ENCODE measurements around the gene MESP1.
"Not testable (repeated sequence)": the region's sequence is repeated elsewhere in the genome, so short reads cannot be mapped to it uniquely, and the experiment has no call there.

Gene MESP1, protein sequence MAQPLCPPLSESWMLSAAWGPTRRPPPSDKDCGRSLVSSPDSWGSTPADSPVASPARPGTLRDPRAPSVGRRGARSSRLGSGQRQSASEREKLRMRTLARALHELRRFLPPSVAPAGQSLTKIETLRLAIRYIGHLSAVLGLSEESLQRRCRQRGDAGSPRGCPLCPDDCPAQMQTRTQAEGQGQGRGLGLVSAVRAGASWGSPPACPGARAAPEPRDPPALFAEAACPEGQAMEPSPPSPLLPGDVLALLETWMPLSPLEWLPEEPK

DNA sequence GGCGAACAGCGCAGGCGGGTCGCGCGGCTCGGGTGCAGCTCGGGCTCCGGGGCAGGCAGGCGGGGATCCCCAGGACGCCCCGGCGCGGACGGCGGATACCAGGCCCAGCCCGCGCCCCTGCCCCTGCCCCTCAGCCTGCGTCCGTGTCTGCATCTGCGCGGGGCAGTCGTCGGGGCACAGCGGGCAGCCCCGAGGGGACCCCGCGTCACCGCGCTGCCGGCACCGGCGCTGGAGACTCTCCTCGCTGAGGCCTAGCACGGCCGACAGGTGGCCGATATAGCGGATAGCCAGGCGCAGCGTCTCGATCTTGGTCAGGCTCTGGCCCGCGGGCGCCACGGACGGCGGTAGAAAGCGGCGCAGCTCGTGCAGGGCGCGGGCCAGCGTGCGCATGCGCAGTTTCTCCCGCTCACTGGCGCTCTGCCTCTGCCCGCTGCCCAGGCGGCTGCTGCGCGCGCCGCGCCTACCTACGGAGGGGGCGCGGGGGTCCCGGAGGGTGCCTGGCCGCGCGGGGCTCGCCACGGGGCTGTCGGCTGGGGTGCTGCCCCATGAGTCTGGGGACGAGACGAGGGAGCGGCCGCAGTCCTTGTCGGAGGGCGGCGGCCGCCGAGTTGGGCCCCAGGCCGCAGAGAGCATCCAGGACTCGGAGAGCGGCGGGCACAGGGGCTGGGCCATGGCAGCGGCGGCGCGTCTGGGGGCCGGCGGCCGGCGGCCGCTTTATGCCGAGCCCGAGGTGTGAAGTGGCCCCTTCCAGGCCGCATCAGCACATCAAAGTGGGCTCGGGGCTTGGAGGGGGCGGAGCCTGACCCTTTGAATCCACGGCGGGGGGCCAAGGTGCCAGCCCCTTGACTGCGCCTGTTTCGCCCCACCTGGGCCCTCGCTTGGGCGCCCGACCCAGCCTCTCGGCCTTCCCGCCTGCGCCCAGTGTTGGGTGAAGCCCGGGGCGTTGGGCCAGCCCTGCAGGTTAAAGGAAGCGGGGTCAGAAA, at the start of gene MESP1:
Gene MESP1, minus strand, starts transcription at position 690 of the 983 bp plus-strand sequence. Its CDS starts 18 bp downstream, at position 672.
- DNase-seq, result peak; percentile 94

DNA sequence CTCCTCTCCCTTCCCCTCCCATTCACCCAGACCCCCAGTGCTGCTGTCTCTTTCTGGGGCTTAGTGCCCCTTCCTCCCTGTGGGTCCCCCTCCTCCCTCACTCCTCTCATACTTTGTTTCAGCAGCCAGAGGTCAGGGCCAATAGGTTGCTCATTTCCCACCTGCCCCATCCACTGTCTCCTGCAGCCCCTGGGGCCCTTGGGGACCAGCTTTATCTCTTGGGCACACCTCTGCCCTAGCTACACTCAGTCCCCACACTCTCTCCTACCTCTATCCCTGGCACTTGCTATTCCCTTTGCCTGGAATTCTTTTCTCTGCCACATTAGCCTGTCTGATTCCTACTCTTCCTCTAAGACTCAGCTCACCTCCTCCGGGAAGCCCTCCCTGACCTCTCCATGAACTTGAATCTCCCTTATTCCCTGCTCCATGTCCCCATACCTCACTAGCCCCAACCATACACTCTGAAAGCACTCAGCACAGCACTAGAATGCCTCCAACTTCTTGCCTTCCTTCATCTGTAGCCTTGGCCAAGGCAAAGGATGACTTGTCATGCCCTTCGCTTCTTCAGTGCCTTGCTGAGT, 49.0 kb upstream of the MESP1 start:
- DNase-seq, result no peak

- DNase-seq, result no peak
Measured at GRCh38 chr15:89799011-89799911, 48.2 kb upstream of the MESP1 start.

DNA sequence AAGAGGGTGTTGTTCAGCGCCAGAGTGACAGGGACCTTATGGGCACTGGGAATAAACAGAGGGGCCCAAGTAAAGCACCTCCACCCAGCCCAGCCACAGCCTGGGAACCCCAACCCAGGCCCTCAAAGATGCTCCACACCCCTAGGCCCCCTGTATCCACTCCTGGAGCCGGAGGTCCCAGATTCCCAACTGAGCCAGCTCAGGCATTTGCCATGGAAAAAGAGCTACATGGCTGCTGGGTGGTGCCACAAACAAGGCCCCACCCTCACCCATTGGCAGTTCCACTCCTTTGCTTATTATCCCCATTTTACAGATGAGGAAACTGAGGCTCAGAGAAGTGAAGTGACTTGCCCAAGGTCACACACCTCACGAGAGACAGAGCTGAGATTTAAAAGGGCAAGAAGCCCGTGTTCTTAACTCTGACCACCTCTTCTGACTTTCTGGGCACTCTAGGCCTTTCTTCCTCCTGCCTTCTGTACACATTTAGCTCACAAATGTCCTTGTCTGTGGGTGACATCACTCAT, 46.7 kb upstream of the MESP1 start:
- no peak for DNase-seq

DNA sequence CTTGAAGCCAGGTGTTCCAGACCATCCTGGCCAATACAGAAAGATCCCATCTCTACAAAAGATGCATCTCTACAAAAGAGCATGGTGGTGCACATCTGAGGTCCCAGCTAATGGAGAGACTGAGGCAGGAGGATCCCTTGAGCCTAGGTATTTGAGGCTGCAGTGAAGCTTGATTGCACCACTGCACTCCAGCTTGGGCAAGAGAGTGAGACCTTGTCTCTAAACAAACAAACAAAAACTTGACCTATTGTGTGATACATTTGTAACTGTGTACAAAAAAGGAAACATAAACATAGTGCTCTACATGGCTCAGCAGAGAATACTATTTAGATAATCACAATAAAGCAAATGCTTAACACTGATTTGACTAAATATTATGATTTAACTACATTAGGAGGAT, 44.9 kb upstream of the MESP1 start:
- no peak for DNase-seq

DNA sequence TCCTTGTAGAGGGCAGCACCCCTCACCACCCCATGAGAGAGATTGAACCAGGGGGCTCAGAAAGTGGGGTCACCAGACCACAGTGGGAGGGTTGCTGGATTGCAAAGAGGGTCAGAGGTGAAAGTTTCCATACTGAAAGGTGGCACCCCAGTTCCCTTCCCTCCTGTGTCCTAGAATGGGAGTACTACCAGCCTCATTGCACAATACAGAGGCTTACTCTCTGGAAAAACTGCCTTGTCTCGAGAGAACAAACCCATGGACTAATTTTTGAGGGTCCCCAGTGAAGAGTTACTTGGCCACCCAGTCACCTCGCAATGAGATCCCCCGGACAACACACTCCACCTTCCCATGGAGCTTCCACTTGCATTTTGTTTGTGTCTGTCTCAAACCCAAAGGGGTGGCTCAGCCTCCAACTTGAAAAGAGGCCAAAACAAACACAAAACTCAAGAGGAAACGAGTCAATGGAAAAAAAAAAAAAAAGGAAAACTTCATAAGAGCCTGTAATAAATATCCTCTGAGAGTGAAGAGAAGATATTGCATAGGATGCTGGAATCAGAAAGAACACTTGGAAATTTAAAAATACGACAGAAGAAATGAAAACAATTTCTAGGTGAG, 43.7 kb upstream of the MESP1 start:
- DNase-seq, result peak; percentile 47

DNA sequence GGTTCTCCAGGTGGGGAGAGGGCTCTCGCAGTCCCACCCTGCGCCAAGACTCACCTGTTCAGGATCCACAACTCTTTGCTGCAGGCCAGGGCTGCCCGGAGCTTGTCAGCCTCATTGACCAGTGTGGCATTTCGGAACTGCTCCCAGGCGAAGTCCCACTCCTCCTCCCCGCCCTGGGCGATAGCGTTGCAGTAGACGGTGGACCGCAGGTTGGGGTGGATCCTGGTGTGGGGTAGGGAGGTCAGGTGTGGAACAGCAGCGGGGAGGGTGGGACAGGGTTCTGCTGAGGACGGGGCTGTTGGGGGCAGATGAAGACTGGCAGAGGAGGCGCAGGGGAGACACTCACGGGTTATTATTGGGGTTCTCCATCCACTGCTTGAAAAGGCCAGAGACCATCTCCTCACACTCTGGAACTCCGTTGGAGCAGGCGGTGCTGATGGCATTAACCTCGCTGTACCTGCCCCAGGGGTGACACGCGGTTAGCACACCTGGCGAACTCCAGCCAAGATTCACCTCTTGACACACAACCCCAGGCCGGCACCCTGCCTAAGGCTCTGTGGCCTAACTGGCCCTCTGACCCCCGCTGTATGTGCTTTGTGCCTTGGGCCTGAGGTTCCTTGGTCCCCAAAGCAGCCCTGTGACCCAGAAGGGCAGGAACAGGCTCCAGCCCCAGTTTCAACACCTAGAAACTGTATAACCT, 41.2 kb upstream of the MESP1 start:
- no peak for DNase-seq

DNA sequence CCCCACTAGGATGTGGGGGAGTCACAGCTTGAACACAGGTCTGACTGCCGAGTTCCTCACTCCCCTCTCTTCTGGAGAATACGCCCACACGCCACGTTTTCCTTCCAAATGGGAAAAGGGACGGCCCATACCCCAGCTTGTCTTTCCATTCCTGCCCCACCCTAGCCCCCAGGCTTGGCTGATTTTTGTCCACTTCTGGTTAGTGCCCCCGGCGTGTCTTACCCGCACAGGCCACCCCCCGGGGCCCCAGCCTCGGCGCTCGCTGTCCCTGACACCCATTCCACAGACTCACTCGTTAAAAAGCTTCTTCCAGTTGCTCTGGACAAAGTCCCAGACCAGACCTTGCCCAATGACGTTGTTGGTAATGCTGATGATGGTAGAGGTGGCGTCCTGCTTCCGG, 39.6 kb upstream of the MESP1 start:
- DNase-seq, result no peak

DNA sequence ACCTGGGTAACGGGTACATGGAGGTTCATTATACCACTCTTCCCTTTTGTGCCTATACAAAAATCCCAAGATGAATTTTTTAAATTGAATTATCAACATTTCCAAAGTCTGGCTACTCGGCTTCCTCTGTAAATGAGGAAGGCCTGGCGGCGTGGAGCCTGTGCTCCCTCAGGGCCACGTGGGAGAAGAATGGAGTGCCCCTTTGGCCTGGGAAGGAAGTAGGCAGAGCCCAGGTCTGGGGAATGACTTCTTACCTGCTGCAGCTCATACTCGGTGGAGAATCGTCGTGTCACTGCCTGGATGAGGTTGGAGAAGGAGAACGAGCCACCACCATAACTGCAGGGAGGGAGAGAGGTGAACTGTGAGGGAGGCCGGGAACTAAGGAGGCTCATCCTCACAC, 39.2 kb upstream of the MESP1 start:
- no peak for DNase-seq

- DNase-seq, result not testable (repeated sequence)
Measured at GRCh38 chr15:89788585-89788984, 37.5 kb upstream of the MESP1 start.

GRCh38 chr15:89787944-89788343, 36.9 kb upstream of the MESP1 start:
- no peak for DNase-seq

DNA sequence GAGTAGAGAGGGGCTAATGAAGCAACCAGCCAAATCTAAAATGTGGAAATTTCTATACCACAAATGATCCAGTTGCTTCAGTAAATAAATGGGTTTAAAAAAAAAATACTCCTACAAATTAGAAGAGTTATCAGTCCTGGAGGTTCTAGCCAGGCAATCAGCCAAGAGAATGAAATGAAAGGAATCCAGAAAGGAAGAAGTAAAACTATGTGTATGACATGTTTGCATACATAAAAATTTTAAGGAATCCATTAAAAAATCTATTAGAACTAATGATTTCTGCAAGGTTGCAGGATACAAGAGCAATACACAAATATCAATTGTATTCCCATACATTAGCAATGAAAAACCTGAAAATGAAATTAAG, 34.7 kb upstream of the MESP1 start:
- peak; percentile 56 for DNase-seq

GRCh38 chr15:89785064-89785773, 34.2 kb upstream of the MESP1 start:
- no peak for DNase-seq

- no peak for DNase-seq
Measured at GRCh38 chr15:89784686-89784960, 33.6 kb upstream of the MESP1 start.

DNA sequence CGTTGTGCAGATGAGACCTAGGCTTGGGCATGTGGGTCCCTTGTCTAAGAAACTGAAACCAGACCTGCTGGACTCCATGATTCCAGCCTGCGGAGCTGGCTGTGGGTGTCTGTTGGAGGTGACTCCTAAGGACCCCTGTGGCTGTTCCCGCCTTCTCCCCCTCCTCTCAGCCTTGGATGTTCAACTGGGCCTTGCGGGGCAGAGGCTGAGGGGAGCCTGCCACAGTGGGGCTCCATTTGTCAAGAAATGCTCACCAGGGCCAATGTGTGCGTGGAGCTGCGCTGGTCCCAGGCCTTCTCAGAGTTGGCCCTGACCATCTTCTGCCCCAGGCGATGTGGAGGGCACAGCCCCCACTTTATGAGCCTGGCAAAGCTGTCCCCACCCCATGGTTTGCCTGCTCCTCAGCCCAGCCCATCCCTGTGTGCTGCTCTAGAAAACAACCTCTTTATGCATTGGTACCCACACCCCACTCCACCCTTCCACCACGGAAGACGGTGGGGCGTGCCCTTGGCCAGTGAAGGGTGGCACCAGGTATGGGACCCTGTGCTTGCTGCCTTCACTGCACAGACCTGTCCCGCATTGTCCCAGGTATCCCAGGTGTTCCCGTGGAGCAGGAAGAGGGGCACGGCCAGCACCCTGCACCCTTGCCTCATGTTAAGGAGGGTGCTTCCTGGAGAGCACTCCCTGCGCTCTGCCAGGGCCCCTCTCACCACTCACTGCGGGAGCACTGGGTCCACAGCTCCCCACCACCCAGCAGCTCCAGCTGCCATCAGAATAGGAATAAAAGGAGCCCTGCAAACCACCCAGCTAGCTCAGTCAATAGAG, 33.0 kb upstream of the MESP1 start:
- no peak for DNase-seq

DNA sequence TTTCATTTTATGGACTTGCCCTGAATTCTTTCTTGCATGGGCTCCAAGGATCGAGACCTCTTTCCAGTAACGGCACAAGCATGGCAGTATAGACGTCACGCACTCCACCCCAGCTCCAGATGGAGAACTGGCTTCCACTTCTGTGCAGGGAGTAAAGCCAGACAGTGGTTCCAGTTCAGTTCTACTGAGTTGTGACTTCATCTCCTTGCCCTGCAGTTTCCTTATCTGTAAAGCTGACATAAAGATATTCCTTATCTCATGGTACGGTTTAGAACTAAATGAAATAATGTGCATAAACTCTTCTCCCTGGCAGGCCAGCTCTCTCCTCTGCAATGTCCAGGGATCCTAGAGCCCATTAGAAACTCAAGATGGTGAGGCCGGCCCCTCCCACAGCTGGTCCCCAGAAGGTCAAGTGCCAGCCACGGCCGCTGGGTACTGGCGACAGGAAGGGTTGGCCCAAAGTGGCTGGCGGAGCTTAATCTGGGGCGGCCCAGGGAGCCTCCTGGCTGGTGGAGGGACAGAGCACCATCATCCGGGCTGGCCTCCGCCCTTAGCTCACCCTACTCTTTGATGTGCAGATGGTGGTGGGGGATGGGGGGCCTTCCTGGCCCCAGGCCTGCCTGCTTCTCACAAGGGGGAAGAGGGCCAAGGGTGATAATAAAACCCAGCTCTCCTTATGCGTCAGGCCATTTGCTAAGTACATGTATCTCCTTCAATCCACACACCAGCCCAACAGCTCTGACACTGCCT, 32.2 kb upstream of the MESP1 start:
- peak; percentile 83 for DNase-seq

DNA sequence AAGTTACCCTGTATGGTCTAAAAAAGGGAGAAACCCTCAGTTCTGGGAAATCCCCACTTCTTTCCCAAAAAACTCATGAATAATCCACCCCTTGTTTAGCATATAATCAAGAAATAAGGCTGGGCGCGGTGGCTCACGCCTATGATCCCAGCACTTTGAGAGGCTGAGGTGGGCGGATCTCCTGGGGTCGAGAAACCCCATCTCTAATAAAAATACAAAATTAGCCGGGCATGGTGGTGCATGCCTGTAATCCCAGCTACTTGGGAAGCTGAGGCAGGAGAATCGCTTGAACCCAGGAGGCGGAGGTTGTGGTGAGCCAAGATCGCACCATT, 31.5 kb upstream of the MESP1 start:
- not testable (repeated sequence) for DNase-seq

GRCh38 chr15:89781891-89782618, 31.0 kb upstream of the MESP1 start:
- no peak for DNase-seq

DNA sequence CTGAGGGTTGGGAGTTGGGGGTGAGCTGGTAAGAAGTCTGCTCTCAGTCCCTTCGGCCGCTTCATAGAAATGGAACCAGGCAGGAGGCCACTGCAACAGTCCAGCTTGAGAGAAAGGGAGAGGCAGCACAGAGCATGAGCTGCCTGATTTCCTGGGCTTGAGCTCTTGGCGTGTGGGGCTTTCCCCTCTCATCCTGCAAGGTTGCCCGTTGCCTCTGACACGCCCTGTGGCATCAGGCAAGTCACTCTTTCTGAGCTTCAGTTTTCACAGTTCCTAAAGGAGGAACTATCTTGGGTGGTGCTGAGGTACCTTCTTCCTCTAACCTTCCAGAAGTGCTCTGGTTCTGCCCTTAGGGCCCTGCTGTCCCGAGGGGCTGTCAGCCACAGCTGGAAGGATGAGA, 30.0 kb upstream of the MESP1 start:
- DNase-seq, result no peak
